H1 (cell line): ENCODE results near the gene RCAN2. TPM values are rescaled to one million over a fixed set of nuclear protein-coding genes. Genes with fewer than 3 reads are reported as not detected.

Source experiments
- CTCF ChIA-PET: fragments of 300-600 bp; sonication (Branson Sonifier 250); formaldehyde crosslinking; loops from one replicate; lab custom pipeline; 2021; ENCODE audit not compliant: partially characterized antibody; lab: Charles Lee
- POLR2A ChIA-PET: fragments of 300-600 bp; sonication (Branson Sonifier 250); formaldehyde crosslinking; loops from one replicate; lab custom pipeline; 2021; ENCODE audit warnings: inconsistent platforms; ENCODE audit not compliant: partially characterized antibody; lab: Charles Lee
- DNase-seq, 2 experiments: peaks; one replicate each; pipeline versions ENCODE4 v3.0.0 to v3.0.0-alpha.2; 2010 to 2022; ENCODE audit warnings: low spot score in 2 of 2, low read depth in 1 of 2, mixed read lengths in 1 of 2
- FAIRE-seq: peaks from 2 replicates; lab custom pipeline; 2011; peaks lifted over from hg19 to GRCh38; lab: Jason Lieb, UNC
- H2AFZ ChIP-seq: 2 replicates; pipeline ENCODE4 v1.8.1; 2012; ENCODE audit warnings: low read length, inconsistent platforms
- H2AK5ac ChIP-seq: 2 replicates; pipeline ENCODE4 v1.6.1; 2013; ENCODE audit warnings: low read depth, low read length
- H2BK120ac ChIP-seq: replicated peaks from 2 replicates; pipeline ENCODE3; 2013; ENCODE audit warnings: low read depth, low read length, inconsistent platforms
- H2BK12ac ChIP-seq: 2 replicates; pipeline ENCODE4 v1.6.1; 2013; ENCODE audit warnings: low read depth, low read length
- H2BK15ac ChIP-seq: 2 replicates; pipeline ENCODE4 v1.6.1; 2013; ENCODE audit warnings: low read length
- H2BK20ac ChIP-seq: 2 replicates; pipeline ENCODE4 v1.6.1; 2013; ENCODE audit warnings: low read length
- H2BK5ac ChIP-seq: 2 replicates; pipeline ENCODE4 v1.6.1; 2013; ENCODE audit warnings: low read depth, low read length
- H3K14ac ChIP-seq: 2 replicates; pipeline ENCODE4 v1.6.1; 2013; ENCODE audit warnings: inconsistent platforms; ENCODE audit not compliant: insufficient read length
- H3K18ac ChIP-seq: 2 replicates; pipeline ENCODE4 v1.6.1; 2013; ENCODE audit warnings: low read length; ENCODE audit errors: extremely low read depth
- H3K23ac ChIP-seq: 2 replicates; pipeline ENCODE4 v1.6.1; 2013; ENCODE audit warnings: inconsistent platforms; ENCODE audit not compliant: insufficient read length
- H3K23me2 ChIP-seq: 2 replicates; pipeline ENCODE4 v1.6.1; 2013; ENCODE audit warnings: low read depth, low read length
- H3K27ac ChIP-seq: 2 replicates; pipeline ENCODE4 v1.6.1; 2011; ENCODE audit warnings: low read depth, low read length, inconsistent platforms
- H3K27me3 ChIP-seq, 4 experiments: replicated peaks in 1 of 4; 1 replicate in 1 of 4; 2 replicates in 3 of 4; pipeline versions ENCODE4 v1.6.1 to v1.8.1; 2011 to 2013; ENCODE audit warnings: low read length in 3 of 4, mild to moderate bottlenecking in 3 of 4, inconsistent platforms in 2 of 4, mixed read lengths in 2 of 4, moderate library complexity in 1 of 4; ENCODE audit not compliant: control insufficient read depth in 3 of 4, insufficient read depth in 3 of 4; ENCODE audit errors: extremely low read depth in 1 of 4
- H3K36me3 ChIP-seq, 4 experiments: 2 replicates each; pipeline versions ENCODE4 v1.6.1 to v1.8.1; 2011 to 2013; ENCODE audit warnings: mild to moderate bottlenecking in 4 of 4, low read length in 3 of 4, moderate library complexity in 2 of 4, control low read depth in 1 of 4, inconsistent platforms in 1 of 4; ENCODE audit not compliant: insufficient read depth in 4 of 4, control insufficient read depth in 2 of 4
- H3K4ac ChIP-seq: replicated peaks from 2 replicates; pipeline ENCODE3; 2013; ENCODE audit warnings: low read length, low read depth, mixed read lengths, inconsistent platforms; ENCODE audit not compliant: insufficient read length
- H3K4me1 ChIP-seq, 4 experiments: replicated peaks in 1 of 4; 1 replicate in 1 of 4; 2 replicates in 3 of 4; pipeline versions ENCODE4 v1.6.1 to v1.8.1; 2011 to 2013; ENCODE audit warnings: low read length in 3 of 4, inconsistent platforms in 2 of 4, mixed read lengths in 1 of 4; ENCODE audit not compliant: insufficient read depth in 4 of 4, control insufficient read depth in 3 of 4
- H3K4me2 ChIP-seq, 2 experiments: 2 replicates each; pipeline versions ENCODE4 v1.6.1 to v1.8.1; 2011 to 2013; ENCODE audit warnings: low read depth in 2 of 2, low read length in 2 of 2, control low read depth in 1 of 2, inconsistent platforms in 1 of 2, mild to moderate bottlenecking in 1 of 2; ENCODE audit not compliant: insufficient read depth in 1 of 2
- H3K4me3 ChIP-seq, 4 experiments: fragments of 200-600, 300-600 bp in 1 of 4; sonication (generic), shearing (Covaris generic), sonication (Bioruptor Twin) in 1 of 4; 2 replicates each; pipeline versions ENCODE4 v1.5.1 to v1.8.1; 2011 to 2016; ENCODE audit warnings: low read length in 4 of 4, low read depth in 3 of 4, control low read depth in 2 of 4, inconsistent platforms in 2 of 4, mild to moderate bottlenecking in 2 of 4, mixed read lengths in 1 of 4, moderate library complexity in 1 of 4; ENCODE audit not compliant: insufficient read depth in 2 of 4; ENCODE audit errors: extremely low read depth in 1 of 4
- H3K56ac ChIP-seq: replicated peaks from 2 replicates; pipeline ENCODE3; 2013; ENCODE audit warnings: low read depth, mild to moderate bottlenecking, mixed read lengths, low read length, inconsistent platforms; ENCODE audit not compliant: insufficient read length
- H3K79me1 ChIP-seq: 2 replicates; pipeline ENCODE4 v1.6.1; 2013; ENCODE audit warnings: low read depth, low read length, control low read depth
- H3K79me2 ChIP-seq, 2 experiments: 2 replicates each; pipeline versions ENCODE4 v1.6.1 to v1.8.1; 2012 to 2013; ENCODE audit warnings: low read length in 2 of 2, mild to moderate bottlenecking in 2 of 2, inconsistent platforms in 1 of 2; ENCODE audit not compliant: insufficient read depth in 2 of 2, control insufficient read depth in 1 of 2
- H3K9ac ChIP-seq, 4 experiments: replicated peaks in 1 of 4; 1 replicate in 1 of 4; 2 replicates in 3 of 4; pipeline versions ENCODE4 v1.6.1 to v1.8.1; 2011 to 2013; ENCODE audit warnings: low read depth in 3 of 4, low read length in 3 of 4, control low read depth in 2 of 4, mild to moderate bottlenecking in 2 of 4, moderate library complexity in 2 of 4, inconsistent platforms in 1 of 4; ENCODE audit errors: extremely low read depth in 1 of 4
- H3K9me3 ChIP-seq, 2 experiments: 2 replicates each; pipeline versions ENCODE4 v1.6.1 to v1.8.1; 2012 to 2013; ENCODE audit warnings: mild to moderate bottlenecking in 2 of 2, moderate library complexity in 2 of 2, control low read depth in 1 of 2, inconsistent platforms in 1 of 2, low read depth in 1 of 2, low read length in 1 of 2, mixed read lengths in 1 of 2; ENCODE audit not compliant: insufficient read depth in 2 of 2
- H4K20me1 ChIP-seq, 2 experiments: replicated peaks in 1 of 2; 2 replicates each; pipeline versions ENCODE3 to v1.8.1; 2011 to 2013; ENCODE audit warnings: inconsistent platforms in 2 of 2, low read length in 2 of 2, mild to moderate bottlenecking in 1 of 2; ENCODE audit not compliant: insufficient read depth in 2 of 2, control insufficient read depth in 1 of 2
- H4K5ac ChIP-seq: 2 replicates; pipeline ENCODE4 v1.6.1; 2013; ENCODE audit warnings: low read length, low read depth, mixed read lengths, inconsistent platforms; ENCODE audit not compliant: insufficient read length
- H4K8ac ChIP-seq: 2 replicates; pipeline ENCODE4 v1.8.0; 2013; ENCODE audit warnings: mild to moderate bottlenecking, moderate library complexity, low read length, inconsistent platforms; ENCODE audit not compliant: insufficient read depth; ENCODE audit errors: extremely low read depth
- H4K91ac ChIP-seq: replicated peaks from 2 replicates; pipeline ENCODE3; 2013; ENCODE audit warnings: low read length, mixed read lengths, inconsistent platforms; ENCODE audit not compliant: insufficient read length
- BCL11A ChIP-seq, 2 experiments: IDR thresholded peaks; one replicate each; pipeline ENCODE4 v1.6.1; 2011; ENCODE audit warnings: low read depth in 2 of 2, low read length in 2 of 2, mild to moderate bottlenecking in 2 of 2
- E2F6 ChIP-seq: IDR thresholded peaks from 2 replicates; pipeline ENCODE4 v1.6.1; 2012; ENCODE audit warnings: inconsistent platforms
- NRF1 ChIP-seq: IDR thresholded peaks from 2 replicates; pipeline ENCODE4 v1.6.1; 2011; ENCODE audit warnings: mild to moderate bottlenecking, low read depth, low read length, improper control_type of control experiment
- POU5F1 ChIP-seq: IDR thresholded peaks from 2 replicates; pipeline ENCODE4 v1.6.1; 2011; ENCODE audit warnings: low read depth, mild to moderate bottlenecking, low read length, moderate library complexity
- USF2 ChIP-seq: IDR thresholded peaks from 2 replicates; pipeline ENCODE4 v1.6.1; 2011; ENCODE audit warnings: low read length, improper control_type of control experiment
- WGBS, 2 experiments: shearing (Covaris generic) in 1 of 2; methylation state at CpG; one replicate each; pipeline versions ENCODE4 v1.1.6 to v1.1.7; 2013 to 2015; ENCODE audit warnings: low lambda C conversion rate in 2 of 2, mixed read lengths in 2 of 2, inconsistent platforms in 1 of 2, low coverage in 1 of 2, missing lambda C conversion rate in 1 of 2; ENCODE audit not compliant: insufficient replicate concordance in 2 of 2, insufficient coverage in 1 of 2, insufficient read length in 1 of 2; ENCODE audit errors: extremely low coverage in 1 of 2, missing lambda C conversion rate in 1 of 2; 5-methylcytosine and 5-hydroxymethylcytosine counted together
- polyA plus RNA-seq, 7 experiments: library from polyadenylated mRNA; depleted of rRNA in 3 of 7; stranded (reverse) in 5 of 7; unstranded in 2 of 7; fragments of >200 nt in 5 of 7; fragments of 200-250 nt in 2 of 7; gene quantifications; 1 replicate in 5 of 7; 2 replicates in 1 of 7; 4 replicates in 1 of 7; pipeline versions ENCODE4 v1.2.1 to v1.2.3, GENCODE V29; 2011 to 2013; ENCODE audit warnings: missing spikeins in 2 of 7, mixed read lengths in 2 of 7
- total RNA-seq: library from RNA; stranded (reverse); fragmentation: NEBNext Ultra II Directional; extraction: Animal tissue kit (Norgen Biotek cat#: 25700); gene quantifications from 2 replicates; pipeline ENCODE4 v1.2.1, GENCODE V29; 2021

The RCAN2 gene
- total and polyA plus RNA-seq, 2 of the 8 experiments (the other 6 are each of a cell fraction or from before 2014, with no cell fraction given) = 5.0 to 8.5 TPM

DNA sequence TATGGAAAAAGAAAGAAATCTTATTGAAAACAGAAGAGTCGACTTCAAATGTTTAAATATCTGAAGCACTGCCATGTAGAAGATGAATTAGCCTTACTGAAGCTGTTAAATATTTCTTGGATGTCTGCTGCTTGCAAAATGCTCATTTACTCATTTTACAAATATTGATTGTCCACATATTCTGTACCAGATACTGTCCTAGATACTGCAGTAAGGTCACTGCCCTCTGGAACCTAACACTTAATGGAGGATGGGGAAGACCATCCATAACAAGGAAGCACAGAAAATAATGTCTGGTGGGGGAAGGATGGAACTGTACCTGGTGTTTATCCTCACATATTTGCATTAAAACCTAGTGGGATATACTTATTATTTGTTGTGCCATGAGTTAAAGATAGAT lies 99.0 kb downstream of the RCAN2 start:
- Histone ChIP-seq H3K23me2 (no peaks in the 10 kb centered on the region), H3K79me1 (no peaks in the 10 kb centered on the region), H3K4me2 (no peak overlapping the region), H3K14ac (no peak overlapping the region), H2BK5ac (no peak overlapping the region), H4K8ac (no peak overlapping the region), H4K91ac (no peak overlapping the region), H3K23ac (no peak overlapping the region), H3K36me3 (no peaks in the 10 kb centered on the region), H2BK120ac (no peak overlapping the region), H4K5ac (no peak overlapping the region), H2BK15ac (no peak overlapping the region), H3K56ac (no peak overlapping the region), H3K79me2 (no peaks in the 10 kb centered on the region), H3K27ac (no peak overlapping the region), H4K20me1 (no peaks in the 10 kb centered on the region), H3K18ac (no peak overlapping the region)
- 73% methylated on average over 1 of the region's 1 CpG; no CpG with 5 or more reads in 1 of the 2 experiments for WGBS, 2 experiments
- CTCF ChIA-PET = interaction anchor here (0.7 kb wide), 1 partner anchor 13 kb away, joined by 3 read pairs; no protein-coding TSS in a partner anchor
- DNase-seq = no peak
- POLR2A ChIA-PET = no interaction called here
- TF ChIP-seq E2F6 = no peak
- TF ChIP-seq POU5F1 = no peak
- no peak for TF ChIP-seq USF2
- TF ChIP-seq NRF1 = no peak
- TF ChIP-seq BCL11A (IDR thresholded peaks at IDR 0.05; ENCODE audit: low read depth in 2 of 2, low read length in 2 of 2) = no peak
- TF ChIP-seq, all 59 proteins: peak for 0
- Histone ChIP-seq H3K4me1 (no peaks in the 10 kb centered on the region), H3K27me3 (no peaks in the 10 kb centered on the region), H3K9me3 (no peaks in the 10 kb centered on the region), H2AK5ac (no peak overlapping the region), H2BK12ac (no peak overlapping the region), H3K4me3 (no peak overlapping the region), H3K9ac (no peak overlapping the region), H2AFZ (no peak overlapping the region), H3K4ac (no peak overlapping the region), H2BK20ac (no peak overlapping the region)
- FAIRE-seq = no peak
